Left colon (tissue), 2 donors: Measurements from ENCODE around the gene RFX4. TPM values are rescaled to one million over a fixed set of nuclear protein-coding genes. Genes with fewer than 3 reads are reported as not detected.
"Not testable (repeated sequence)": the region's sequence is repeated elsewhere in the genome, so short reads cannot be mapped to it uniquely, and the experiment has no call there.

Experiments
- ATAC-seq: fragments of 200-7000 bp; cut with Tn5 transposase; one replicate; pipeline ENCODE4 v1.9.1; 2020; ENCODE audit warnings: mild to moderate bottlenecking, moderate library complexity
- DNase-seq, 2 donors: peaks; one replicate each; pipeline ENCODE4 v3.0.0-alpha.2; 2020
- intact Hi-C, 2 donors: fragments of 100-400 bp; cut with DNase I in 1 of 2; cut with micrococcal nuclease in 1 of 2; formaldehyde crosslinking; loops; one replicate each; pipeline versions ENCODE4 v1.11.2 to v1.14.0; 2022; cut with DNase I, micrococcal nuclease
- total RNA-seq, 2 donors: library from RNA; stranded (reverse); fragmentation: NEBNext Ultra II Directional; extraction: Animal tissue kit (Norgen Biotek cat#: 25700); gene quantifications; one replicate each; pipeline ENCODE4 v1.2.1, GENCODE V29; 2021
- donor health status: DM: no; HTN: no; CAD: no.
- donor health status: DM: yes; HTN: yes; CAD: no.

RFX4 gene
- total RNA-seq, 2 donors from 2014 or later: 0.08 TPM; not detected in 1

DNA sequence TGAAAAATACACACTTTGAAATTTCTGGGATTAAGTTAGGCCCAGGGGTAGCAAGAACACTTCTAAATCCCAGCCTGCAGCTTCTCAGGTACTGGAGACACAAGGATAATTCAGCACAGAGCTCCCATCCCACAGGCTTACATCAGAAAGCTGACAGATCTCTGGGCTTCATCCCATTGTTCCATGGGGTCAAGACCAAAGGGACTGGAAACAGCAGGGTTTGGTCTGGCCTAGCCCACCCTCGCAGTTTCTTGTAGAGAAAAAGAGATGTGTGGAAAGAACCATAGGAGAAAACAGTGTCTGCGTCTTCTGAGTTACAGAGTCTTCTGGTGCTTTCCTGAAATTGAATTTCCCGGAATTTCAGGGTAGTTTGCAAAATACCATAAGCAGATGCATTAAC is 132.1 kb downstream of the RFX4 start:
- no peak for ATAC-seq
- DNase-seq: no peak
- intact Hi-C loops: no loop called here

DNA sequence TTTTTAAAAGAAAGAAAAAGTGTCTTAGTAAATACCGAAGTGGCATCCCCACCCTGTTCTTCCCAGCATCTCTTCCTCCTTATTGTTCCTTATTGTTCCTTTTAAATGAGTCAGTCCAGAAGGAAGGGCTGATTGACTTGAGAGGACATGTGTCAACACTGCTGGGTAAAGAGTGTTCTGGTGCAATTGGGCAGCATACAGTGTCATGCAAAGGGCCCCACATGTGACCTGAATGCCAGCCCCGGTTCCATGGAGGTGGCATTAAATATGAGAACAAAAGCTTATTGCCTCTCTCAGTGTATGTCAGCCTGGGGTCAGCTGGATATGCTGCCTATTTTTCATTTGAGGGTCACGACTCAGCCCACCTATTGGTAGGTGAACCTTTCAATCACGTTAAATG is 132.8 kb downstream of the RFX4 start:
- peak in 1 of 2 donors; percentile 34 for DNase-seq
- intact Hi-C loops: no loop called here
- ATAC-seq: peak; percentile 88

DNA sequence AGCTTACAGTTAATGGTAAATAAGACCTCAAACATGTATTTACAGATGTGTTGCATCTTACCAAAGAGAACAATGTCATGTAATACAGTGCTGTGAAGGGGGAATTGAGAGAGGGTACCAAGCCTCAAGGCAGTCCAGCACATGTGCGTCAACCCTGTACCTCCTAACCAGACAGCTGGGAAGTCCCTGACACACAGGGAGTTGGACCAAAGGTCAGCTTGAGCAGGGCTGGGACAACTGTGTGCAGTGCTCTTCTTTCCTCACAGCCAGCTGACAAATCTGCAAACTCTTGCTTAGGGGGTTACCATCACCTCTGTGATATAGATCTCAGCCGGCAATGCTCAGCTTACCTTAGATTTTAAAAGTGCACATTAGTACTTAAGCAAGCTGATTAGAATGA is 134.9 kb downstream of the RFX4 start:
- intact Hi-C loops: no loop called here
- no peak for DNase-seq
- ATAC-seq: peak; percentile 53

DNA sequence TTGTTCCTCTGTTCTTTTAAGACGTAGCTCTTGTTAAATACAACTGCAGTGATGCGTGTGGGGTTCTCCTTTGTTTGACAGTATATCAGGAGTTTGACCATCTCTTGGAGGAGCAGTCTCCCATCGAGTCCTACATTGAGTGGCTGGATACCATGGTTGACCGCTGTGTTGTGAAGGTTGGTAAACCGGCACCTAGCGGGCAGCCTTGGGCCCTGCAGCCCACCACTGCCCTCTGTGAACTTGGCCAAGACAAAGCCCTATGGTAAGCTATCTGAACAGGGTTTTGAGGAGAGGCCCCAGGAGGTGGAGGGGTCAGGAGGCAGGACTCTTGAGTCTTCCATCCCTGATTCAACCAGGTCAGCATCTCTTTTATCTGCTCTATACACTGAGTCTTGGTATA is 137.1 kb downstream of the RFX4 start:
- DNase-seq (no peak), ATAC-seq (no peak)

DNA sequence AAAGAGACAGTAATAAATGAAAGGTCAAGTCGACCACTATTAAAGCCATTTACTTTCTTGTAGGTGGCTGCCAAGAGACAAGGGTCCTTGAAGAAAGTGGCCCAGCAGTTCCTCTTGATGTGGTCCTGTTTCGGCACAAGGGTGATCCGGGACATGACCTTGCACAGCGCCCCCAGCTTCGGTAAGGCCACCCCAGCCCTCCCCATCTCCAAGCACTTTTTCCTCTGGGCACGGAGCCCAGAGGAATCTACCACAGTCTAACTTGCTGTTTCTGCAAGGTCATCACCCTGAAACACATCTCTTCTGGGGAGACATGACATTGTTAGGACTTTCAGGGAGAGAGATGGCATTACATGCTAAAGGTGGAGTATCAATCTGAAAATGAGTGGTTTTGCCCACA is 137.9 kb downstream of the RFX4 start:
- ATAC-seq (no peak), DNase-seq (no peak)
- intact Hi-C loops: no loop called here

More for the DNA sequence above, 137.1 kb downstream of the RFX4 start:
- intact Hi-C loops: no loop called here

DNA sequence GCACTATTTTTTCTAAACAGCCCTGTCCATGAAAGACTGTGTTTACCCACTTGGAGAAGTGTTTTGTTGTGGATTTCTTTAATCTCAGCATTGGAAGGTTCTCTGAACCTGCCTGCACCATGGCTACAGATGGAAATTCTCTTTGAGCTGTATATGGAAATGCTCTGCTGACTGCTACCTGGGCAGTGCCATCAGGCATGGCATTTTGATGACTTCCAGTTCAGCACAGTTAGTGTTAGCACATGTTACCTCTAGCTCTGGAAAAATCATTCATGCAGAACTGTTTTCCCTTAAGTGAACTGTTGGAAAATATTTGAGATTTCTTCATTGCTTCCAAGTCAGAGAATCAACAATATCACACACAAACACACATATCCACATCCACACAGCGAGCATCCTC is 139.1 kb downstream of the RFX4 start:
- DNase-seq (no peak), ATAC-seq (no peak)
- intact Hi-C loops: no loop called here

DNA sequence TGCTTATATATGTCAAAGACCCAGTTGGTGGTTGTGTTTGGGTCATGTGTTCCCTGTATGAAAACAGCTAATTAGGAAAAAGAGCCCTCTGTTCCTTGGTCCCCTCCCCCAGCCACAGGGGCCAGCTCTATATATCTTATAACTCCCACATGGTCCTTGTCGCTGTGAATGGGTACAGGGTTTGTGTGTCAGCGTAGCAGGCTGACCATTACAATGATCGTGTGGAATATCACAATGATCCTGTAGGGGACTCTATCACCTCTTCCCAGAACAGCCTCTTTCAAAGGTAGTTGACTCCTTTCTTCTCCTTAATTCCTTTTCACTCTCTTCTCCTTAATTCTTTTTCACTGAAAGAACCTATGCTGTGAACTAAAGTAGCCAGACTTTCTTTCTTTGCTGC is 140.0 kb downstream of the RFX4 start:
- DNase-seq (no peak), ATAC-seq (peak; percentile 55)
- intact Hi-C loops: no loop called here

DNA sequence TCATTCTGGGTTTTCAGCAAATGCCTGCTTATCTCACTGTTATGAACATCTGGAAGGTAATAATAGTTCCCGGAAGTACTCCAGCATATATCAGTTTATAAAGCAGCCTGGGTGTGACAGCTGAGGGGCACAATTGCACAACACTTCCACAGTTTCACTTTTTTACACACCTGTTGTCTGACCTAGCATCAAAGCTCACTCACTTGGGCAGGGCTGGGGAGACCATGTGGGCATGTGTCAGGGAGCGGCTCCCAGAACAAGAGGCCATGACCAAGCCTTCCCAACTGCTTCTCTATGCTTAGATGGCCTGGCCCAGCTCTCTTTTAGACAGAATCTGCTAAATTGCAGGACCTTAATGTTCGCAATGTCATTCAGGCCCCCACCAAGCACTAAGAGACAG is 140.6 kb downstream of the RFX4 start:
- intact Hi-C loops: no loop called here
- DNase-seq: no peak

DNA sequence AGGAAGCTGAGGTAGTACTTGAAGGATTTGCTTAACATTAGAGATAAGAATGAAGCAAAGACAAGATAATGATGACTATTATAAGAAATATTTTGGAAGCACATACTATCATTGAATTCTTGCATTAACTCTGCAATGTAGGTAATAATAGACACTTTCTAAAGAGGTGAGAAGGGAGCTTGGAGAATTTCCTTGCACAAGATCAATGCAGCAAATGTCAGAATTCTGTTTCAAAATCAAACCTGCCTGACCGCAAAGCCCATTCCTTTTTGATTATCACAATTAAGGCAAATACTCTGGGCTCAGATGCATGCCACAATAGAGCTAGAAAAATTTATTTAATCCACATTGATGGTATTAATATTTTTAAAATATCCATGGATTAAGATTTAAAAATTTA is 141.3 kb downstream of the RFX4 start:
- intact Hi-C loops: no loop called here
- DNase-seq (no peak), ATAC-seq (no peak)

More for the DNA sequence above, 140.6 kb downstream of the RFX4 start:
- ATAC-seq: peak; percentile 84

DNA sequence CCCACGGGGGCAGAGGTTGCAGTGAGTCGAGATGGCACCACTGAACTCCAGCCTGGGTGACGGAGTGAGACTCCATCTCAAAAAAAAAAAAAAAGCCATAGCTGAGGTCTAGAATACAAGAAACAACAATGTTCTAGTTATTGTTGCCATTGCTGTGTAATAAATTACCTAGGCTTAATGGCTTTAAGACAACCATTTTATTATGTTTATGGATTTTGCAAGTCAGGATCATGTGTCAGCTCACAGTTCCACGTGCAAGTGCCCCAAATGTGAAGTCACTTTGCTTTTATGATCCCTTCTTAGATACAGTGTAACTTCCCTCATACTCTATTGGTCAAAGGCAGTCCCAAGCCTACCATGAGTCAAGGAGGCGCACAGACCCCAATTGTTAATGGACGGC is 142.1 kb downstream of the RFX4 start:
- DNase-seq: no peak
- intact Hi-C loops: no loop called here

DNA sequence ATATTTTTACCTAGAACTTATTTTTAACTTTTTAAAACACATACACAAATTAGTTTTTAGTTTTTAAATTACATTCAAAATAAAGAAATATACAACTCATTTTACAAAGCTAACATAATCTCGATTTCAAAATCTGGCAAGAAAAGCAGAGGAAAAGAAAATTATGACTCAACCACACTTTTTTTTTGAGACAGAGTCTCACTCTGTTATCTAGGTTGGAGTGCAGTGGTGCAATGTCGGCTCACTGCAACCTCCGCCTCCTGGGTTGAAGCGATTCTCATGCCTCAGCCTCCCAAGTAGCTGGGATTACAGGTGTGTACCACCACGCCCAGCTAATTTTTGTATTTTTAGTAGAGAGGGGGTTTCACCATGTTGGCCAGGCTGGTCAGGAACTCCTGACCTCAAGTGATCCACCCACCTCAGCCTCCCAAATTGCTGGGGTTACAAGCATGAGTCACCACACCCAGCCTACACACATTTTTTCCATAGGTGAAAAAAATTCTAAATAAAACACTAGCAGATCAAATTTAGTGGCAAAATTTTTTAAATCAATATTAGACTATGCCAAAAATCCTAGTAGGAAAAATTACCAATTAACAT is 143.9 kb downstream of the RFX4 start:
- intact Hi-C loops, DNase-seq, ATAC-seq: not testable (repeated sequence)

More for the DNA sequence above, 142.1 kb downstream of the RFX4 start:
- no peak for ATAC-seq

DNA sequence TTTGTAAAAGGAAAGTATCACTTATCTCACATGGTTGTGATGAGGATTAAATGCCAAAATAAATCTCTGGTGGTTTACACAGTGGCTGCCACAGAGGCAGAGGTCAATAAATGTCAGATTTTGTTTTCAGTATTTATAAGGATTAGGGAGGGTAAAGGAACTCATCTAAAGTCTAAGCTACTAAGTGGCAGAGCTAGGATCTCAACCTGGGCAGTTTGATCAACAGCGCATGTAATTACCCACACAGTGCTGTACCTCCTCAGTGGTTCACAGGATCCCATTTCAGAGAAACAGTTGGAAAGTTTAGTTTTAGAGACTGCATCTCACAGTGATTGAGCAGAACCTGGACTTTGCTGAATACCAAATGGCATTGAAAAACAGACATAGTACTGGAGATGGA is 146.8 kb downstream of the RFX4 start:
- intact Hi-C loops: no loop called here
- ATAC-seq: no peak
- DNase-seq: no peak

DNA sequence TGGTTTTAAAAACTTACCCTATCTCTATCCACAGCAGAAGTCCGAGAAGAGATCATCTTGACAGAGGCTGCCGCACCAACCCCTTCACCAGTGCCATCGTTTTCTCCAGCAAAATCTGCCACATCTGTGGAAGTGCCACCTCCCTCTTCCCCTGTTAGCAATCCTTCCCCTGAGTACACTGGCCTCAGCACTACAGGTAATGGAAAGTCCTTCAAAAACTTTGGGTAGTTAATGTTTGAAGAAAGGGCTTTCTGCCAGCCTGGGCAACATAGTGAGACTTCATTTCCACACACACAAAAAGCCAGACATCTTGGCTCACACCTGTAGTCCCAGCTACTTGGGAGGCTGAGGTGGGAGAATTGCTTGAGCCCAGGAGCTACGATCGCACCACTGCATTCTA is 150.1 kb downstream of the RFX4 start:
- DNase-seq (no peak), ATAC-seq (no peak)
- intact Hi-C loops: no loop called here

DNA sequence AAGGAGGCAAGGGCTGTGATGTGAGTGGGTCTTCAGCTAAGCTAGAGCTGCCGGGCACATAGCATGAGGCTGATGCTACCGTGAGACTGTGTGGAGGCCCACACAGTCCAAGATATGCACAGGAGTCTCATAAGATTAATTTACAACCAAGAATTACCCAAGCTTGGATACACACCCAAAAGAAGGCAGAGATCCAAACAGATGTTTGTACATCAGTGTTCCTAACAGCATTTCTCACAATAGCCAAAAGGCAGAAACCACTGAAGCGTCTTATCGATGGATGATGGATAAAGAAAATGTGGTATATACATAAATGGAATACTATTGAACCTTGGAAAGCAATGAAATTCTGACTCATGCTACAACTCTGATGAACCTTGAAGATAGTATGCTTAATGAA is 150.9 kb downstream of the RFX4 start:
- DNase-seq: no peak
- ATAC-seq: peak; percentile 73
- intact Hi-C loops: no loop called here

DNA sequence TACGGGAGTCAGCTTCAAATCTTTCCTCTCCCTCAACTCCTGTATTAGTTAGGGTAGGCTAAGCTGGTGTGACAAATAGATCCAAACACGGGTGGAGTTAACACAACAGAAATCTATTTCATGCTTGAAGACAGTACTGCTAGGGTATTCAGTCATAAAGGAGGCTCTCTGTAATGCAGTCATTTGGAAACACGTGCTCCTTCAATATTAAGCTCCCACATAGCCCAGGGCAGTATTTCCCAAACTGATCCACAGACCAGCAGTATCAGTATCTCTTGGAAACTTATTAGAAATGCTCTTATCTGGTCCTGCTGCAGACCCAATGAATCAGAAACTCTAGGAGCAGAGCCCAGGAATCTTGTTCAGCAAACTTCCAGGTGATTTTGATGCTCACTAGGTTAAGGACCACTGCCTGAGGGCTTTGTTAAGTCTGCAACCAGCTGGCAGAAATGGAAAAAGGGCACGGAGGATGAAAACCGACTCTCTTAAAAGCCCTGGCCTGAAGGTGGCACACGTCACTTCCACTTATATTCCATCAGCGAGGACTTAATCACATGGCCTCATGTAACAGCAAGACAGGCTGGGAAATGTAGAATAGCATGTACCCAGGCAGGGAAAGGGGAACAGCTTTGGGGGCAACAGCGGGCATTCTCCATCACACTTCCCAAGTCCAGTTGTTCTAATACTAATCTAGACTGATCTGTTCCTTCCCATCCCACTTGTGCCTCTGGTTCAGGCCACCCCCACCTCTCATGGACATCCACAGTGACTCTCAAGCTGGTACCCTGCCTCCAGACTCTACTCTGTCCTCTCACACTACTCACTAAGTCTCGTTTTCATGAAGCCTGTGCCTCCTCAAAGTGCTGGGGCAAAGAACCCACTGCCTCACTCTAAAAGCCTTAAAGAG is 153.5 kb downstream of the RFX4 start:
- no peak for ATAC-seq

DNA sequence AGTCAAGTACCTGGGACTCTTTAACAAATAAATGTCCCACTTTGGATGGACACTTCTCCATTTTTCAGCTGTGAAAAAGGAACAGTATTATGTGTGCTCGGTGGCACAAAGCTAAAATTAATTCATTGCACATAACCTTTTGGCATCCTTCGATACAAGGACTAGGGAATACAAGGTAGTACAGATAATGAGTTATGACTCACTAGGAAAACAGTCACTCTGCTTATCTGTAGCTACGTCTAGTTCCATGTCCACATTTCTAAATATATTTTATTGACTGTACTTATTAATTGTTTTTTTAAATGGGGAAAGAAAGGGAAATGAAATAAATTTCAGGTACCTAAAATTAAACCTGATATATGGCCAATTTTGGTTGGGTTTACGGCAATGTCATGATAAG is 156.5 kb downstream of the RFX4 start:
- DNase-seq: no peak
- intact Hi-C loops: no loop called here
- ATAC-seq: peak; percentile 74

More for the DNA sequence above, 153.5 kb downstream of the RFX4 start:
- DNase-seq: no peak
- intact Hi-C loops: no loop called here

DNA sequence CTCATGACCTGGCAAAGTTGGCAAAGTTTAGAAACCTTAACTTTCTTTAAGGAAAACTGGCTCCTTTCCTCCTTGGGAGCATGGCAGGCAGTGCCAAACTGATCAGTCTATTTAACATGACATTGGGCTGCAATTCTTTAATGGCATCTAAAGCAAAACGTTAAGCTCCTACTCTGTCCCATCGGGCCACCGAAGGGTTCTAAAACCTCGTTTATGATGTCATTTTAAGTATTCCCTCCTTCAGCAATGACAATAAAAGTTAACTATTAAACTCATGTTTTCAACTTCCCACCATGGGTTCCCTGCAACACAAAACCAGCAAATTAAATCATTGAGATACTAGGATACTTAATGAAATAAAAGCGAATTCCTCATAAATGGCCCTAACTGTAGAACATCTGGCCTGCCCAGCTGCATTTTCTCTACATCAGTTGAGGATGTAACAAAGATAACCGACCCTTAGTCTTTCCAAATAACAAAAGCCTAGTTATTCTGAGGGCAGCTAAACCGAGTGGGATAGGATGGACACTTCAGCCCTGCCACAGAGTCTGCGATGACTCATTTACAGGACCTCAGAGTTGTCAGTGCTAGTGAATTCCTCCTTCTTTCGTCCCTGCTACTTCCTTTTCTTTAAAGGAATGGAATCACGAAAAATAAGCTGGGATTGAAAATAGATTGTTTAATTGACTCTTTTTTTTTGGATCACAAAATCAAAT is 157.2 kb downstream of the RFX4 start:
- intact Hi-C loops: no loop called here
- no peak for DNase-seq
- ATAC-seq: peak; percentile 83

DNA sequence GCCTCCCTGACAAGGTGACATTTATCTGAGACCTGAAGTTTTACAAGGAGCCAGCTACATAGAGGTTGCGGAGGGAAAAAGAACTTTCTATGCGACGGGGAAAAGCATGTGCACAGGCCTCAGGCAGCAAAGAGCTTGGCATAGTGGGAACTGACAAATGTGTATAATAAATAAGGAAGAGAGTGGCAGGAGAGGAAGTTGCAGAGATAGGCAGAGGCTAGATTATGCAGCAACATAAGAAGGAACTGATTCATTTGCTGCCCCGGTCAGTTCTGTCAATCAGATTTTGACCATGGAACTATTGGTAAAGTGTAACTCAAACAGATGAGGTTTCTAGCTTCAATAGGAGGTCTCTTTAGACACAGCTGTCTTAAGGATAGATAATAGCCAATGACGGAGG is 158.0 kb downstream of the RFX4 start:
- DNase-seq (no peak), ATAC-seq (peak; percentile 29)
- intact Hi-C loops: no loop called here

DNA sequence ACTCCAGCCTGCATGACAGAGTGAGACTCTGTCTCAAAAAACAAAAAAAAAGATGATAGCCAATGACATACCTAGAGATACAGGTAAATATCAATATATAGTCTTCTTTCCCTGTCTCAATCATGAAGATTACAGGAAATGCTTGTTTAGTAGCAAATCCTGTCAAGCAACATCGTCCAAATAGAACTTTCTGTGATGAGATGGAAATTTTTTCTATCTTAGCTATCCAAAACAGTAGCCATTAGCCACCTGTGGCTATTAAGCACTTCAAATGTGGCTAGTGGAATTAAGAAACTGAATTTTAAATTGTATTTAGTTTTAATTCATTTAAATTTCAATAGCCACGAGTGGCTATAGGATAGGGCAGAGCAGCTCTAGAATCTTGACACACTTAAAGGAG is 158.4 kb downstream of the RFX4 start:
- intact Hi-C loops: no loop called here
- no peak for ATAC-seq
- DNase-seq: no peak
